Measurements from ENCODE around the gene TYRO3.

Gene TYRO3

DNA sequence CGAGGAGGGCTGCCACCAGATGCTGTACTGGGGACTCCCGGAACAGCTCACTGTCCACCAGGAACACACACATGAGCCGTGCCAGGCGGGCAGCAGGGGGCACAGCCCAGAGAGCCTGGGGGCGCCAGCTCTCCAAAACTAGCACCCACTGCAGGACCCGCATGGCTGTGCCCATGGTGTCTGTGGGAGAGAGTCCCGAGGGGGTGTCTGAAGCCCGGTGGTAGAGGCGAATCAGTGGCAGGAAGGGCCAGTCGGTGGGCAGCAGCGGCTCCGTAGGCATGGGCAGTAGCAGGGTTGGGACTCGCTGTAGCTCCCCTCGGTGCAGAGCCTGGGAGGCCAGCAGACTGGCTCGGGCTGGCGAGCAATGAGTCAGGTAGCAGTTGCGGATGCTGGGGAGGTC, 38.4 kb upstream of the TYRO3 start:
- no peaks in the 10 kb centered on the region for H3K79me2 ChIP-seq (ENCODE audit: insufficient read depth, low read depth)
- H3K27ac ChIP-seq: no peak overlapping the region
- H2AFZ ChIP-seq (ENCODE audit: low read depth): no peak overlapping the region
- H4K20me1 ChIP-seq (ENCODE audit: insufficient read depth): no peaks in the 10 kb centered on the region
- H3K27me3 ChIP-seq (ENCODE audit: insufficient read depth, low read depth): no peaks in the 10 kb centered on the region
- no peak overlapping the region for H3K9ac ChIP-seq
- H3K36me3 ChIP-seq (ENCODE audit: insufficient read depth): no peaks in the 10 kb centered on the region
- H3K4me1 ChIP-seq (ENCODE audit: low read depth, poor library complexity, severe bottlenecking): no peaks in the 10 kb centered on the region
- TF ChIP-seq, protein P1, sequence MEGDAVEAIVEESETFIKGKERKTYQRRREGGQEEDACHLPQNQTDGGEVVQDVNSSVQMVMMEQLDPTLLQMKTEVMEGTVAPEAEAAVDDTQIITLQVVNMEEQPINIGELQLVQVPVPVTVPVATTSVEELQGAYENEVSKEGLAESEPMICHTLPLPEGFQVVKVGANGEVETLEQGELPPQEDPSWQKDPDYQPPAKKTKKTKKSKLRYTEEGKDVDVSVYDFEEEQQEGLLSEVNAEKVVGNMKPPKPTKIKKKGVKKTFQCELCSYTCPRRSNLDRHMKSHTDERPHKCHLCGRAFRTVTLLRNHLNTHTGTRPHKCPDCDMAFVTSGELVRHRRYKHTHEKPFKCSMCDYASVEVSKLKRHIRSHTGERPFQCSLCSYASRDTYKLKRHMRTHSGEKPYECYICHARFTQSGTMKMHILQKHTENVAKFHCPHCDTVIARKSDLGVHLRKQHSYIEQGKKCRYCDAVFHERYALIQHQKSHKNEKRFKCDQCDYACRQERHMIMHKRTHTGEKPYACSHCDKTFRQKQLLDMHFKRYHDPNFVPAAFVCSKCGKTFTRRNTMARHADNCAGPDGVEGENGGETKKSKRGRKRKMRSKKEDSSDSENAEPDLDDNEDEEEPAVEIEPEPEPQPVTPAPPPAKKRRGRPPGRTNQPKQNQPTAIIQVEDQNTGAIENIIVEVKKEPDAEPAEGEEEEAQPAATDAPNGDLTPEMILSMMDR (conservative IDR thresholded peaks at IDR 0.05; ENCODE audit: low read depth, low read length): no peak
- H3K4me2 ChIP-seq: no peak overlapping the region
- H3K4me3 ChIP-seq (IDR thresholded peaks at IDR 0.05; ENCODE audit: insufficient read depth, low read depth, low read length): no peak overlapping the region

DNA sequence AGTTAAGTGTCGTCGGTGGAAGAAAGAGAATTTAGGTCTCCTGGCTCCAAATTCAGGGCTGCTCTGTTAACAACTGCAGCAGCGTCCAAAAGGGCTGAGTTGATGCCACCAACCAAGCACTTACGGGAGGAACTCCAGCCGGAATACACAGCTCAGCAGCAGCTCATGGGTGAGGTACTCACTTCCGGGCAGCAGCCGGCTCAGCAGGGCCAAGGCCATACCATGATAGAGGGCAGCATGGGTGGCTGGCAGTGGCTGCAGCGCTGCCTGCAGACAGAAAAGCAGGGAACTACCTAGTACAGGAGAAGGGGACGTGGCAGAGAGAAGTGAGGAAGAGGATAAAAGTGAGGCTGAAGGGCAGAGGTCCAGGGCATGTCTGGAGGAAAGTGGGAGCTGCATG, 37.4 kb upstream of the TYRO3 start:
- no peak overlapping the region for H3K4me2 ChIP-seq
- H3K4me3 ChIP-seq (IDR thresholded peaks at IDR 0.05; ENCODE audit: insufficient read depth, low read depth, low read length): no peak overlapping the region
- H3K4me1 ChIP-seq (ENCODE audit: low read depth, poor library complexity, severe bottlenecking): no peaks in the 10 kb centered on the region
- no peaks in the 10 kb centered on the region for H4K20me1 ChIP-seq (ENCODE audit: insufficient read depth)
- H3K79me2 ChIP-seq (ENCODE audit: insufficient read depth, low read depth): no peaks in the 10 kb centered on the region
- H3K27ac ChIP-seq: no peak overlapping the region
- H3K36me3 ChIP-seq (ENCODE audit: insufficient read depth): no peaks in the 10 kb centered on the region
- H3K27me3 ChIP-seq (ENCODE audit: insufficient read depth, low read depth): no peaks in the 10 kb centered on the region
- no peak overlapping the region for H3K9ac ChIP-seq
- H2AFZ ChIP-seq (ENCODE audit: low read depth): no peak overlapping the region
- TF ChIP-seq, protein P1 (conservative IDR thresholded peaks at IDR 0.05; ENCODE audit: low read depth, low read length): no peak

DNA sequence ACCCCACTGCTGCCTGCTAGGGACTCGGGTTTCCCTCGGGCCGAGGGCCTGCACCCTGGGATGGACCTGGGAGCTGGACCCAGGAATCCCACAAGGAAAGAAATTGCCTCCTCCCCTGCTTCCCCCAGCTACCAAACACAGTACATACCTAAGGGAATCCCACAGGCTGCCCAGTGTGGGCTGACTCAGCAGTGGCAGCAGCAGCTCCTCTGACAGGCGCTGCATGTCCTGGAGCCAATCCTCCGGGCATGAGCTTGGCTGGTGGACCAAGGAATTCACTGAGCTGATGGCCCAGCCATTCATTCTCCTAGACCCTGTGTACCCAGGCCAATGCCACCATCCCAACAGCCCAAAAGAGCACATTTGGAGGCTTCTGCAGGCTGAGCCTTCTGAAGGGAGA, 35.9 kb upstream of the TYRO3 start:
- Histone ChIP-seq H3K27ac (no peak overlapping the region), H3K4me3 (IDR thresholded peaks at IDR 0.05; ENCODE audit: insufficient read depth, low read depth, low read length) (no peak overlapping the region), H3K79me2 (ENCODE audit: insufficient read depth, low read depth) (no peaks in the 10 kb centered on the region), H2AFZ (ENCODE audit: low read depth) (no peak overlapping the region), H3K9ac (no peak overlapping the region), H3K4me1 (ENCODE audit: low read depth, poor library complexity, severe bottlenecking) (no peaks in the 10 kb centered on the region), H3K27me3 (ENCODE audit: insufficient read depth, low read depth) (no peaks in the 10 kb centered on the region), H3K36me3 (ENCODE audit: insufficient read depth) (no peaks in the 10 kb centered on the region), H4K20me1 (ENCODE audit: insufficient read depth) (no peaks in the 10 kb centered on the region), H3K4me2 (no peak overlapping the region)
- TF ChIP-seq, protein P1 (conservative IDR thresholded peaks at IDR 0.05; ENCODE audit: low read depth, low read length): no peak

DNA sequence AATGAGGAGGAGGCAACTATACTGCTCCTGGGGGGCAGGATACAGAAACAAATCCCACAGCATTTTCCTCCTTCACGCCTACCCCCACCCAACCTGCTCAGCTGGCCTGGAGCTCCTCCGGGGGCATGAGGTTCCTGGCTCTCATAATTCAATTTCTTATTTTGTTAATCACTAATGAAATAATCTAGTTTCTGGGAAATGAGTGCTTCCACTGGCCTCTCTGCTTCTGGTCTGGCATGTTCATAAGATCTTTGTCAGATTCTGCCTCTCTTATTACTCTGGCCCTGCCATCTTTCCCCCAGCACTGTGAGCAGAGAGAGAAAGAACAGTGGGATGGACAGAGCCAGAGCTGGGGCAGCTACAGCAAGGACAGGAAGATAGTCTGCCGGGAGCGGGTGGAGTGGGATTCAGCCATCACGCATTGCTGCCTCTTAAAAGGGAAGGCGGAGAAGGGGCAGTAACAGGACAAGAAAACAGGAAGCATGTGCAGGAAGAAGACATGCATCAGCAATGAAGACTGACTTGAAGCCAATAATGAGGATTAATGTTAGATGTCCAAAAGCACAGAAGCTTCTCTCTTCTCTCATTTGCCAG, 28.6 kb upstream of the TYRO3 start:
- Histone ChIP-seq H3K79me2 (ENCODE audit: insufficient read depth, low read depth) (no peaks in the 10 kb centered on the region), H3K4me2 (no peak overlapping the region), H3K27ac (no peak overlapping the region), H3K27me3 (ENCODE audit: insufficient read depth, low read depth) (no peaks in the 10 kb centered on the region), H4K20me1 (ENCODE audit: insufficient read depth) (no peaks in the 10 kb centered on the region), H3K36me3 (ENCODE audit: insufficient read depth) (no peaks in the 10 kb centered on the region), H3K4me3 (IDR thresholded peaks at IDR 0.05; ENCODE audit: insufficient read depth, low read depth, low read length) (no peak overlapping the region), H3K4me1 (ENCODE audit: low read depth, poor library complexity, severe bottlenecking) (no peaks in the 10 kb centered on the region), H3K9ac (no peak overlapping the region), H2AFZ (ENCODE audit: low read depth) (no peak overlapping the region)
- TF ChIP-seq, protein P1 (conservative IDR thresholded peaks at IDR 0.05; ENCODE audit: low read depth, low read length): no peak
